Prostate gland (tissue), 2 donors: ENCODE measurements around the gene BCAN. TPM values are rescaled to one million over a fixed set of nuclear protein-coding genes. Genes with fewer than 3 reads are reported as not detected.

Experiments
- DNase-seq: peaks from one replicate; pipeline ENCODE4 v3.0.0-alpha.2; 2019; ENCODE audit warnings: low spot score
- H3K27ac ChIP-seq, 2 donors: fragments of 200-600 bp; sonication (generic); 2 replicates each; pipeline ENCODE4 v1.5.1; 2017 to 2019
- H3K27me3 ChIP-seq: fragments of 200-600 bp; sonication (generic); replicated peaks from 2 replicates; pipeline ENCODE4 v1.5.1; 2019; ENCODE audit not compliant: insufficient read depth
- H3K36me3 ChIP-seq, 2 donors: fragments of 200-600 bp; sonication (generic); 1 replicate in 1 of 2; 2 replicates in 1 of 2; pipeline versions ENCODE4 v1.5.1 to v1.8.1; 2017 to 2019
- H3K4me1 ChIP-seq: fragments of 200-600 bp; sonication (generic); replicated peaks from 2 replicates; pipeline ENCODE4 v1.5.1; 2019
- H3K4me3 ChIP-seq, 2 donors: fragments of 200-600 bp; sonication (generic); 2 replicates each; pipeline ENCODE4 v1.5.1; 2017 to 2019
- H3K9me3 ChIP-seq: fragments of 200-600 bp; sonication (generic); 2 replicates; pipeline ENCODE4 v1.5.1; 2017
- POLR2A ChIP-seq: fragments of 450-650 bp; IDR thresholded peaks from one replicate; pipeline ENCODE4 v1.6.1; 2016; ENCODE audit warnings: antibody characterized with exemption, mild to moderate bottlenecking
- POLR2AphosphoS5 ChIP-seq: sonication (generic); formaldehyde crosslinking; IDR thresholded peaks from one replicate; pipeline ENCODE4 v1.6.1; 2017; ENCODE audit warnings: antibody characterized with exemption
- WGBS: methylation state at CpG from one replicate; pipeline ENCODE4 v1.1.5; 2018; 5-methylcytosine and 5-hydroxymethylcytosine counted together
- intact Hi-C: fragments of 100-400 bp; cut with DNase I; formaldehyde crosslinking; loops from one replicate; pipeline ENCODE4 v1.14.2; 2022
- total RNA-seq, 2 donors: library from RNA; depleted of rRNA; stranded (reverse); fragments of >200 nt; gene quantifications; one replicate each; pipeline ENCODE4 v1.1.0, GENCODE V29; 2016
- TF ChIP-seq, protein P1 (sequence below), 4 experiments: fragments of 200-600 bp in 2 of 4; fragments of 450-650 bp in 2 of 4; sonication (generic) in 2 of 4; IDR thresholded peaks; 1 replicate in 3 of 4; 2 replicates in 1 of 4; pipeline ENCODE4 v1.5.1; 2016 to 2019; ENCODE audit warnings: antibody characterized with exemption in 4 of 4, mild to moderate bottlenecking in 2 of 4, moderate library complexity in 2 of 4

Gene BCAN, protein sequence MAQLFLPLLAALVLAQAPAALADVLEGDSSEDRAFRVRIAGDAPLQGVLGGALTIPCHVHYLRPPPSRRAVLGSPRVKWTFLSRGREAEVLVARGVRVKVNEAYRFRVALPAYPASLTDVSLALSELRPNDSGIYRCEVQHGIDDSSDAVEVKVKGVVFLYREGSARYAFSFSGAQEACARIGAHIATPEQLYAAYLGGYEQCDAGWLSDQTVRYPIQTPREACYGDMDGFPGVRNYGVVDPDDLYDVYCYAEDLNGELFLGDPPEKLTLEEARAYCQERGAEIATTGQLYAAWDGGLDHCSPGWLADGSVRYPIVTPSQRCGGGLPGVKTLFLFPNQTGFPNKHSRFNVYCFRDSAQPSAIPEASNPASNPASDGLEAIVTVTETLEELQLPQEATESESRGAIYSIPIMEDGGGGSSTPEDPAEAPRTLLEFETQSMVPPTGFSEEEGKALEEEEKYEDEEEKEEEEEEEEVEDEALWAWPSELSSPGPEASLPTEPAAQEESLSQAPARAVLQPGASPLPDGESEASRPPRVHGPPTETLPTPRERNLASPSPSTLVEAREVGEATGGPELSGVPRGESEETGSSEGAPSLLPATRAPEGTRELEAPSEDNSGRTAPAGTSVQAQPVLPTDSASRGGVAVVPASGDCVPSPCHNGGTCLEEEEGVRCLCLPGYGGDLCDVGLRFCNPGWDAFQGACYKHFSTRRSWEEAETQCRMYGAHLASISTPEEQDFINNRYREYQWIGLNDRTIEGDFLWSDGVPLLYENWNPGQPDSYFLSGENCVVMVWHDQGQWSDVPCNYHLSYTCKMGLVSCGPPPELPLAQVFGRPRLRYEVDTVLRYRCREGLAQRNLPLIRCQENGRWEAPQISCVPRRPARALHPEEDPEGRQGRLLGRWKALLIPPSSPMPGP
- total RNA-seq: 1 to 10 TPM in 1 of 2 donors, not detected in 1; 4.9 TPM

DNA sequence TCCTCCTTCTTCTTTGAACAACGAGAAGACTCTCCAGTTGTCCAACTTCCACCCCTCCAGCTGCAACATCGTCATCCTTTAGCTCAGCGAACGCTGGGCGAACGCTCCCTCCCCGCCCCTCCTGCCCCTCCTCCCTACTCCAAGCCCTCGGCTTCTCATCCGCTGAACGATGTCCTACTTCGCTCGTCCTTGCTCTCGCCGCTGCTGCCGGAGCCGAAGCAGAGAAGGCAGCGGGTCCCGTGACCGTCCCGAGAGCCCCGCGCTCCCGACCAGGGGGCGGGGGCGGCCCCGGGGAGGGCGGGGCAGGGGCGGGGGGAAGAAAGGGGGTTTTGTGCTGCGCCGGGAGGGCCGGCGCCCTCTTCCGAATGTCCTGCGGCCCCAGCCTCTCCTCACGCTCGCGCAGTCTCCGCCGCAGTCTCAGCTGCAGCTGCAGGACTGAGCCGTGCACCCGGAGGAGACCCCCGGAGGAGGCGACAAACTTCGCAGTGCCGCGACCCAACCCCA is at the start of gene BCAN:
Gene BCAN (plus strand): TSS at position 357 of the 504 bp plus-strand sequence. CDS start 3,938 bp downstream, outside the sequence.
- no peaks in the 10 kb centered on the region for H3K9me3 ChIP-seq
- peak within 1 kb of the TSS; percentile 16 to 31 for H3K4me3 ChIP-seq
- DNase-seq: no peak
- under 1% methylated on average over 41 of the region's 46 CpGs for WGBS
- H3K27ac ChIP-seq: no peak within 1 kb of the TSS
- no peaks in the 10 kb centered on the region for H3K36me3 ChIP-seq
- H3K27me3 ChIP-seq: peaks cover 31% of the 10 kb centered on the region
- intact Hi-C loops: no loop called here
- H3K4me1 ChIP-seq: no peaks in the 10 kb centered on the region
- TF ChIP-seq POLR2A (no peak), POLR2AphosphoS5 (no peak)
- TF ChIP-seq, protein P1, sequence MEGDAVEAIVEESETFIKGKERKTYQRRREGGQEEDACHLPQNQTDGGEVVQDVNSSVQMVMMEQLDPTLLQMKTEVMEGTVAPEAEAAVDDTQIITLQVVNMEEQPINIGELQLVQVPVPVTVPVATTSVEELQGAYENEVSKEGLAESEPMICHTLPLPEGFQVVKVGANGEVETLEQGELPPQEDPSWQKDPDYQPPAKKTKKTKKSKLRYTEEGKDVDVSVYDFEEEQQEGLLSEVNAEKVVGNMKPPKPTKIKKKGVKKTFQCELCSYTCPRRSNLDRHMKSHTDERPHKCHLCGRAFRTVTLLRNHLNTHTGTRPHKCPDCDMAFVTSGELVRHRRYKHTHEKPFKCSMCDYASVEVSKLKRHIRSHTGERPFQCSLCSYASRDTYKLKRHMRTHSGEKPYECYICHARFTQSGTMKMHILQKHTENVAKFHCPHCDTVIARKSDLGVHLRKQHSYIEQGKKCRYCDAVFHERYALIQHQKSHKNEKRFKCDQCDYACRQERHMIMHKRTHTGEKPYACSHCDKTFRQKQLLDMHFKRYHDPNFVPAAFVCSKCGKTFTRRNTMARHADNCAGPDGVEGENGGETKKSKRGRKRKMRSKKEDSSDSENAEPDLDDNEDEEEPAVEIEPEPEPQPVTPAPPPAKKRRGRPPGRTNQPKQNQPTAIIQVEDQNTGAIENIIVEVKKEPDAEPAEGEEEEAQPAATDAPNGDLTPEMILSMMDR (IDR thresholded peaks at IDR 0.05): no peak

DNA sequence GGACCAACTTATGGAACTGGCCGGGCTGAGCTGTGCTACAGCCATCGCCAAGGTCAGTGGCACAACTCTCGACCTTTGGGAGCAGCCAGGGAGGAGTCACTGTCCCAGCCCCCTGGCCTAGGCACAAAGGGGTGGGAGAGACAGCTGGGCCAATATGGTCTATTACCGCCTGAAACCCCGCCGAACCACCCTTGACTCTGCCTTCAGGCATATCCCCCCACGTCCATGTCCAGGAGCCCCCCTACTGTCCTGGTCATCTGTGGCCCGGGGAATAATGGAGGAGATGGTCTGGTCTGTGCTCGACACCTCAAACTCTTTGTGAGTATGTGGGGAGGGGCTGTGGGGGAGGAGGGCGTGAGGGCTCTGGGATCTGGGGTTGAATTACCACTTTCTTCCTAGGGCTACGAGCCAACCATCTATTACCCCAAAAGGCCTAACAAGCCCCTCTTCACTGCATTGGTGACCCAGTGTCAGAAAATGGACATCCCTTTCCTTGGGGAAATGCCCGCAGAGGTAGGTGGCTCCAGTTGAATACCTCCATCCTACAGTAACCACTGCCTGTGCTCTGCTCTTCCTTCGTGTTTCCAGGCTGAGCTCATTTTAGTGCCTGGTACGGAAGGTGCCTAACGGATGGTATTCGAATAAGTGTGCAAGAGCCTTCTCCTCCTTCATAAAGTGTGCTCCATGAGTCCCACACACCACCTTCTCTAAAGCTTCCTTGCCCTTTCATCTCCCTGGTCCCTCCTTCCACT is 49.6 kb upstream of the BCAN start:
- no peak for DNase-seq
- Histone ChIP-seq H3K27me3 (no peaks in the 10 kb centered on the region), H3K27ac (peak overlapping the region; percentile 79 to 86), H3K4me1 (peaks cover 2% of the 10 kb centered on the region), H3K9me3 (no peaks in the 10 kb centered on the region), H3K4me3 (peak overlapping the region; percentile 74 to 80), H3K36me3 (no peaks in the 10 kb centered on the region)
- WGBS: 43% methylated on average over 16 of the region's 16 CpGs
- intact Hi-C loops: no loop called here
- TF ChIP-seq POLR2AphosphoS5 (no peak), POLR2A (no peak)
- TF ChIP-seq, protein P1 (IDR thresholded peaks at IDR 0.05): no peak

DNA sequence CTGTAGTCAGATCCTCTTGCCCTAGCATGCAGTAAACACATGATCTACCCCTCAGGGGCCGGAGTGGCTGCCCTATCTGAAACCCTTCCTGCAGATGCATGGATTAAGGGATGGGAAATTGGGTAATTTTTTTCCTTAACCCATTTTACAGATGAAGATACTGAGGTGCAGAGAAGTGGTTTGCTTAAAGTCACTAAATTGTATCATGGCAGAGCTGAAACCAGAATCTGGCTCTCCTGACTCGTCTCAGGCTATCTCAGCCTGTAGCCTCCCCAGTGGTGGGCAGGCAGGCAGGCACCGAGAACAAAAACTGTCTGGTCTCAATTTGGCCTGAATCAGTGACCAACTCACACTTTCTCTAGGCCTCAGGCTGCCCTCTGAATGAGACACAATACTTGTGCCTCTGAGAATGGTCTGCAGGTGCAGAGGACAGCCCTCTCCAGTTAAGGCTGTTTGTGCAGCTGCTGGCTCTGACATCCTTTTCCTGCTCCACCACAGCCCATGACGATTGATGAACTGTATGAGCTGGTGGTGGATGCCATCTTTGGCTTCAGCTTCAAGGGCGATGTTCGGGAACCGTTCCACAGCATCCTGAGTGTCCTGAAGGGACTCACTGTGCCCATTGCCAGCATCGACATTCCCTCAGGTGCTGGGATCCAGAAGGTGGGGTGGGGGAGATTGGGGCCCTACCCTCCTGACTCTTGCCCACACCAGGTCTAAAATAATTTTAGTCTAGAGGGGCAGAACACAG is 48.8 kb upstream of the BCAN start:
- Histone ChIP-seq H3K4me1 (peaks cover 2% of the 10 kb centered on the region), H3K4me3 (no peak overlapping the region), H3K27me3 (no peaks in the 10 kb centered on the region), H3K27ac (no peak overlapping the region), H3K9me3 (no peaks in the 10 kb centered on the region), H3K36me3 (no peaks in the 10 kb centered on the region)
- WGBS: 73% methylated on average over 8 of the region's 8 CpGs
- DNase-seq: no peak
- intact Hi-C loops: no loop called here
- TF ChIP-seq POLR2A (no peak), POLR2AphosphoS5 (no peak)
- TF ChIP-seq, protein P1 (IDR thresholded peaks at IDR 0.05): no peak

DNA sequence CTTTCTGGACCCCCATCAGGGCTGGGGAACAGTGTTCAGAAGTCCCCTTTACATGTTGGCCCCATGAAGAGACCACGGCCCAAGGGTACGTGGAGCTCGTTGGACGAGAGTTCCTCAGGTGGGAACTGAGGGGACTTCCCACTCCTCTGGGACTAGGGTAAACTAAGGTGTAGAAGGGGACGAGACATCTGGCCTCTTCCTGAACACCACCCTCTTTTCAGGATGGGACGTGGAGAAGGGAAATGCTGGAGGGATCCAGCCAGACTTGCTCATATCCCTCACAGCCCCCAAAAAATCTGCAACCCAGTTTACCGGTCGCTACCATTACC is 48.3 kb upstream of the BCAN start:
- TF ChIP-seq, protein P1 (IDR thresholded peaks at IDR 0.05): no peak
- no peak for TF ChIP-seq POLR2AphosphoS5
- no peak for TF ChIP-seq POLR2A
- WGBS: 80% methylated on average over 8 of the region's 8 CpGs
- intact Hi-C loops: no loop called here
- no peak overlapping the region for H3K4me3 ChIP-seq
- H3K9me3 ChIP-seq: no peaks in the 10 kb centered on the region
- H3K36me3 ChIP-seq: no peaks in the 10 kb centered on the region
- peaks cover 2% of the 10 kb centered on the region for H3K4me1 ChIP-seq
- DNase-seq: no peak
- no peak overlapping the region for H3K27ac ChIP-seq
- no peaks in the 10 kb centered on the region for H3K27me3 ChIP-seq
